ENCODE results near the gene OIT3.

DNA sequence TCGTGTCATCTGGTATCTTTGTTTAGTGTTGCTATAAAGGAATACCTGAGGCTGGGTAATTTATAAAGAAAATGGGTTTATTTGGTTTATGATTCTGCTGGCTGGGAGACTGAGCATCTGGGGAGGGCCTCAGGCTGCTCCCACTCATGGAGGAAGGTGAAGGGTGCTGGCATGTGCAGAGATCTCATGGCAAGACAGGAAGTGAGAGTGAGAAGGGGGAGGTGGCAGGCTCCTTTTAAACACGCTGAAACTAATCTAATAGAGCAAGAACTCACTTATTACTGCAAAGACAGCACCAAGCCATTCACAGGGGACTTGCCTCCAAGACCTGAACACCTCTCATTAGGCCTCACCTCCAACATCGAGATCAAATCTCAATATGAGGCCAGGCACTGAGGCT lies 11.3 kb downstream of the OIT3 start:
- TF ChIP-seq EZH2 (IDR thresholded peaks at IDR 0.05) (no peak), POLR2AphosphoS5 (IDR thresholded peaks at IDR 0.05; ENCODE audit: borderline replicate concordance, low read depth, low read length) (no peak), FOXP2 (optimal IDR thresholded peaks at IDR 0.05; ENCODE audit: control extremely low read depth, extremely low read length, insufficient read depth) (no peak)
